LNCaP clone FGC (cell line): Measurements from ENCODE around the gene MICALL1.

Experiments
- DNase-seq: peaks from one replicate; pipeline ENCODE4 v3.0.0-alpha.2; 2011; ENCODE audit warnings: low read depth
- H3K4me3 ChIP-seq: 2 replicates; pipeline ENCODE4 v1.5.1; 2011; ENCODE audit warnings: mild to moderate bottlenecking, low read depth, low read length, control low read depth
- CTCF ChIP-seq: IDR thresholded peaks from 2 replicates; pipeline ENCODE4 v1.5.1; 2012; ENCODE audit warnings: mild to moderate bottlenecking; ENCODE audit not compliant: control insufficient read depth, insufficient read depth; ENCODE audit errors: extremely low read depth

Gene MICALL1

GRCh38 chr22:37979782-37980181 is 73.7 kb downstream of the MICALL1 start:
- DNase-seq: no peak
- H3K4me3 ChIP-seq: no peak overlapping the region
- no peak for TF ChIP-seq CTCF

GRCh38 chr22:37981282-37982011 is 75.3 kb downstream of the MICALL1 start:
- no peak for DNase-seq
- TF ChIP-seq CTCF: no peak
- no peak overlapping the region for H3K4me3 ChIP-seq

GRCh38 chr22:37982151-37982785 is 76.2 kb downstream of the MICALL1 start:
- TF ChIP-seq CTCF: no peak
- H3K4me3 ChIP-seq: no peak overlapping the region
- no peak for DNase-seq

- no peak for DNase-seq
- no peak overlapping the region for H3K4me3 ChIP-seq
- TF ChIP-seq CTCF: no peak
Observed at GRCh38 chr22:37982938-37983859, 77.1 kb downstream of the MICALL1 start.

GRCh38 chr22:37983860-37984791 is 78.0 kb downstream of the MICALL1 start, which contains the start of gene SOX10:
TSS of gene SOX10 (minus strand) at chr22:37984555. CDS start at chr22:37983784, 771 bp downstream.
- no peak within 1 kb of the TSS for H3K4me3 ChIP-seq
- DNase-seq: no peak
- TF ChIP-seq CTCF: no peak

GRCh38 chr22:37985050-37985585 is 79.0 kb downstream of the MICALL1 start:
- DNase-seq: no peak
- TF ChIP-seq CTCF: no peak
- no peak overlapping the region for H3K4me3 ChIP-seq
